Measurements from ENCODE around the gene SPPL2C. TPM values are rescaled to one million over a fixed set of nuclear protein-coding genes. Genes with fewer than 3 reads are reported as not detected.

SPPL2C gene
- total and polyA plus RNA-seq, 2 of the 8 experiments (the other 6 are each of a cell fraction or from before 2014, with no cell fraction given): not detected

DNA sequence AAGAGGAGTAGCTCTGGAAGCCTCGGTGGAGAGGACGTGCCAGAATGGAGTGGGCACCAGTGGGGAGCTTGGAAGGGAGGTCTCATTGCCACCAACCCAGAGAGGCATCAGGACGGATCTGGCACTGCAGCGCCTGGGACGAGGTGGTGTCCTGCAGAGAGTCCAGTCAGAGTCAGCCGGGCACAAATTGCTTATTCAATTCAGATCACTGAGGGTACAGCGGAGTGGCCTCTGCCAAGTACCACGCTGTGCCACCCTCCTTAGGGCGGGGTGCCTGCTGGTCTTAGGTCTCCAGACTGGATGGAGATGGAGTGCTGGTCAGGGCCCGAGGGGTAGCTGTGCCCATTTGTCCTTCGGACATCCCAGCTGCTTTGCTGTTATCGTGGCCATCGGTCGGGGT lies 18.9 kb upstream of the SPPL2C start:
- Histone ChIP-seq H4K8ac (ENCODE audit: extremely low read depth, insufficient read depth, low read length) (no peak overlapping the region), H2BK20ac (ENCODE audit: low read length) (no peak overlapping the region), H3K9me3 (ENCODE audit: insufficient read depth in 2 of 2, low read depth in 1 of 2, low read length in 1 of 2) (no peaks in the 10 kb centered on the region), H3K36me3 (ENCODE audit: control insufficient read depth in 2 of 4, insufficient read depth in 4 of 4, low read length in 3 of 4) (no peaks in the 10 kb centered on the region), H3K4ac (replicated peaks; ENCODE audit: insufficient read length, low read depth, low read length) (no peak overlapping the region), H3K9ac (replicated peaks in 1 of 4; ENCODE audit: extremely low read depth in 1 of 4, low read depth in 3 of 4, low read length in 3 of 4) (no peak overlapping the region), H3K79me2 (ENCODE audit: control insufficient read depth in 1 of 2, insufficient read depth in 2 of 2, low read length in 2 of 2) (no peaks in the 10 kb centered on the region), H2BK5ac (ENCODE audit: low read depth, low read length) (no peak overlapping the region), H3K23me2 (ENCODE audit: low read depth, low read length) (no peaks in the 10 kb centered on the region), H2AK5ac (ENCODE audit: low read depth, low read length) (no peak overlapping the region), H3K27me3 (replicated peaks in 1 of 4; ENCODE audit: control insufficient read depth in 3 of 4, extremely low read depth in 1 of 4, insufficient read depth in 3 of 4, low read length in 3 of 4) (no peaks in the 10 kb centered on the region; a peak in 1 of 7 replicates), H4K20me1 (replicated peaks in 1 of 2; ENCODE audit: control insufficient read depth in 1 of 2, insufficient read depth in 2 of 2, low read length in 2 of 2) (no peaks in the 10 kb centered on the region), H3K56ac (replicated peaks; ENCODE audit: insufficient read length, low read depth, low read length) (no peak overlapping the region), H3K23ac (ENCODE audit: insufficient read length) (no peak overlapping the region), H3K79me1 (ENCODE audit: low read depth, low read length) (no peaks in the 10 kb centered on the region), H2BK120ac (replicated peaks; ENCODE audit: low read depth, low read length) (no peak overlapping the region), H3K4me1 (replicated peaks in 1 of 4; ENCODE audit: control insufficient read depth in 3 of 4, insufficient read depth in 4 of 4, low read length in 3 of 4) (peaks cover 0 to 3% (median 0%) of the 10 kb centered on the region in 4 experiments; a peak in 1 of 7 replicates), H2BK12ac (ENCODE audit: low read depth, low read length) (no peak overlapping the region), H4K5ac (ENCODE audit: insufficient read length, low read depth, low read length) (no peak overlapping the region), H3K27ac (ENCODE audit: low read depth, low read length) (no peak overlapping the region), H2BK15ac (ENCODE audit: low read length) (no peak overlapping the region), H3K14ac (ENCODE audit: insufficient read length) (no peak overlapping the region), H3K18ac (ENCODE audit: extremely low read depth, low read length) (no peak overlapping the region), H3K4me2 (ENCODE audit: insufficient read depth in 1 of 2, low read depth in 2 of 2, low read length in 2 of 2) (no peak overlapping the region), H3K4me3 (ENCODE audit: extremely low read depth in 1 of 4, insufficient read depth in 2 of 4, low read depth in 3 of 4, low read length in 4 of 4) (no peak overlapping the region), H4K91ac (replicated peaks; ENCODE audit: insufficient read length, low read length) (no peak overlapping the region), H2AFZ (ENCODE audit: low read length) (no peak overlapping the region)
- TF ChIP-seq BCL11A (IDR thresholded peaks at IDR 0.05; ENCODE audit: low read depth in 2 of 2, low read length in 2 of 2): no peak
- no peak for TF ChIP-seq GABPA (IDR thresholded peaks at IDR 0.05; ENCODE audit: borderline replicate concordance, insufficient read depth, low read length)
- no peak for TF ChIP-seq FOSL1 (IDR thresholded peaks at IDR 0.05; ENCODE audit: insufficient read depth, low read depth, low read length)
- no peak for TF ChIP-seq HDAC2 (IDR thresholded peaks at IDR 0.05; ENCODE audit: borderline replicate concordance in 1 of 2, low read depth in 2 of 2, low read length in 2 of 2)
- no peak for TF ChIP-seq ZNF274 (IDR thresholded peaks at IDR 0.05; ENCODE audit: borderline replicate concordance, extremely low read depth, low read length)
- TF ChIP-seq CHD1 (IDR thresholded peaks at IDR 0.05; ENCODE audit: low read depth, low read length): no peak
- TF ChIP-seq TEAD4 (IDR thresholded peaks at IDR 0.05; ENCODE audit: low read depth, low read length): no peak
- no peak for TF ChIP-seq KDM5A (IDR thresholded peaks at IDR 0.05; ENCODE audit: low read length)
- TF ChIP-seq GTF2F1 (IDR thresholded peaks at IDR 0.05; ENCODE audit: borderline replicate concordance, low read depth, low read length): no peak
- no peak for TF ChIP-seq EZH2 (IDR thresholded peaks at IDR 0.05; ENCODE audit: low read depth, low read length, severe bottlenecking)
- no peak for TF ChIP-seq SP2 (IDR thresholded peaks at IDR 0.05; ENCODE audit: low read length)
- no peak for TF ChIP-seq CBX8 (IDR thresholded peaks at IDR 0.05; ENCODE audit: borderline replicate concordance, low read depth, low read length)
- no peak for TF ChIP-seq PHF8 (conservative IDR thresholded peaks at IDR 0.05; ENCODE audit: low read depth, low read length)
- CTCF ChIA-PET (ENCODE audit: partially characterized antibody): interaction anchor here (1.2 to 11.3 kb wide), 7 partner anchors 11 to 185 kb away, joined by 3 to 69 read pairs (median 9); partner anchors contain the start of gene CRHR1
- POLR2A ChIA-PET (ENCODE audit: partially characterized antibody): interaction anchor here (1.2 kb wide), 1 partner anchor 14 kb away, joined by 4 read pairs; no protein-coding TSS in a partner anchor
- DNase-seq (ENCODE audit: low read depth in 1 of 2, low spot score in 2 of 2): no peak
- 80% methylated on average over 14 of the region's 14 CpGs; no CpG with 5 or more reads in 1 of the 2 experiments for WGBS, 2 experiments (ENCODE audit: extremely low coverage in 1 of 2, insufficient coverage in 1 of 2, insufficient read length in 1 of 2, insufficient replicate concordance in 2 of 2, low coverage in 1 of 2, low lambda C conversion rate in 2 of 2, missing lambda C conversion rate in 1 of 2)
- FAIRE-seq: no peak

Measured in H1 (cell line).